Measurements from ENCODE around the gene KCNIP3.
"Not testable (repeated sequence)": the region's sequence is repeated elsewhere in the genome, so short reads cannot be mapped to it uniquely, and the experiment has no call there.

DNA sequence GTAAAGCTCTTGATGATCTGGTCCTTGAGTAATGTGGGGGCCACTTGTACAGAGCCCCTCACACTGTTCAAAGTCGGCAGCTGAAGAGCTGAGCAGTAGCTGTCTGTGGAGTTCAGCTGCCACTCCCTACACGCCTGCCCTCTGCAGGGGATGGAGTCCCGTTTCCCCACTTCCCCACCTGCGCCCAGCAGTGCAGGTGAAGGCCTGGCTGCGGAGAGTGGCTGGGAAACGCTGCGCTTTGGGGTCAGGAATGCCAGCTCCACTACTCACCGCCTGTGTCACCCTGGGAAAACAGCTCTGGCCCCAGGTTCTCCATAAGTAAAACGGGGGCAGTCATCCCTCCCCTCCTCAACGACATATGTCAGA lies 104.8 kb downstream of the KCNIP3 start:
- TF ChIP-seq, protein P1, sequence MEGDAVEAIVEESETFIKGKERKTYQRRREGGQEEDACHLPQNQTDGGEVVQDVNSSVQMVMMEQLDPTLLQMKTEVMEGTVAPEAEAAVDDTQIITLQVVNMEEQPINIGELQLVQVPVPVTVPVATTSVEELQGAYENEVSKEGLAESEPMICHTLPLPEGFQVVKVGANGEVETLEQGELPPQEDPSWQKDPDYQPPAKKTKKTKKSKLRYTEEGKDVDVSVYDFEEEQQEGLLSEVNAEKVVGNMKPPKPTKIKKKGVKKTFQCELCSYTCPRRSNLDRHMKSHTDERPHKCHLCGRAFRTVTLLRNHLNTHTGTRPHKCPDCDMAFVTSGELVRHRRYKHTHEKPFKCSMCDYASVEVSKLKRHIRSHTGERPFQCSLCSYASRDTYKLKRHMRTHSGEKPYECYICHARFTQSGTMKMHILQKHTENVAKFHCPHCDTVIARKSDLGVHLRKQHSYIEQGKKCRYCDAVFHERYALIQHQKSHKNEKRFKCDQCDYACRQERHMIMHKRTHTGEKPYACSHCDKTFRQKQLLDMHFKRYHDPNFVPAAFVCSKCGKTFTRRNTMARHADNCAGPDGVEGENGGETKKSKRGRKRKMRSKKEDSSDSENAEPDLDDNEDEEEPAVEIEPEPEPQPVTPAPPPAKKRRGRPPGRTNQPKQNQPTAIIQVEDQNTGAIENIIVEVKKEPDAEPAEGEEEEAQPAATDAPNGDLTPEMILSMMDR (IDR thresholded peaks at IDR 0.05), result not testable (repeated sequence)
- TF ChIP-seq GABPA (IDR thresholded peaks at IDR 0.05; ENCODE audit: low read depth); RCOR1 (IDR thresholded peaks at IDR 0.05; ENCODE audit: low read length); NRF1 (IDR thresholded peaks at IDR 0.05; ENCODE audit: low read depth, low read length); MXI1 (IDR thresholded peaks at IDR 0.05; ENCODE audit: low read depth, low read length); JUND (IDR thresholded peaks at IDR 0.05); SMC3 (IDR thresholded peaks at IDR 0.05; ENCODE audit: low read depth, low read length); POLR2AphosphoS5 (IDR thresholded peaks at IDR 0.05; ENCODE audit: low read depth, low read length); EP300 (IDR thresholded peaks at IDR 0.05; ENCODE audit: borderline replicate concordance in 1 of 2, low read depth in 1 of 2, low read length in 1 of 2); RXRA (IDR thresholded peaks at IDR 0.05; ENCODE audit: borderline replicate concordance, low read depth): not testable (repeated sequence)
- TF ChIP-seq, protein P2, sequence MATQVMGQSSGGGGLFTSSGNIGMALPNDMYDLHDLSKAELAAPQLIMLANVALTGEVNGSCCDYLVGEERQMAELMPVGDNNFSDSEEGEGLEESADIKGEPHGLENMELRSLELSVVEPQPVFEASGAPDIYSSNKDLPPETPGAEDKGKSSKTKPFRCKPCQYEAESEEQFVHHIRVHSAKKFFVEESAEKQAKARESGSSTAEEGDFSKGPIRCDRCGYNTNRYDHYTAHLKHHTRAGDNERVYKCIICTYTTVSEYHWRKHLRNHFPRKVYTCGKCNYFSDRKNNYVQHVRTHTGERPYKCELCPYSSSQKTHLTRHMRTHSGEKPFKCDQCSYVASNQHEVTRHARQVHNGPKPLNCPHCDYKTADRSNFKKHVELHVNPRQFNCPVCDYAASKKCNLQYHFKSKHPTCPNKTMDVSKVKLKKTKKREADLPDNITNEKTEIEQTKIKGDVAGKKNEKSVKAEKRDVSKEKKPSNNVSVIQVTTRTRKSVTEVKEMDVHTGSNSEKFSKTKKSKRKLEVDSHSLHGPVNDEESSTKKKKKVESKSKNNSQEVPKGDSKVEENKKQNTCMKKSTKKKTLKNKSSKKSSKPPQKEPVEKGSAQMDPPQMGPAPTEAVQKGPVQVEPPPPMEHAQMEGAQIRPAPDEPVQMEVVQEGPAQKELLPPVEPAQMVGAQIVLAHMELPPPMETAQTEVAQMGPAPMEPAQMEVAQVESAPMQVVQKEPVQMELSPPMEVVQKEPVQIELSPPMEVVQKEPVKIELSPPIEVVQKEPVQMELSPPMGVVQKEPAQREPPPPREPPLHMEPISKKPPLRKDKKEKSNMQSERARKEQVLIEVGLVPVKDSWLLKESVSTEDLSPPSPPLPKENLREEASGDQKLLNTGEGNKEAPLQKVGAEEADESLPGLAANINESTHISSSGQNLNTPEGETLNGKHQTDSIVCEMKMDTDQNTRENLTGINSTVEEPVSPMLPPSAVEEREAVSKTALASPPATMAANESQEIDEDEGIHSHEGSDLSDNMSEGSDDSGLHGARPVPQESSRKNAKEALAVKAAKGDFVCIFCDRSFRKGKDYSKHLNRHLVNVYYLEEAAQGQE (IDR thresholded peaks at IDR 0.05; ENCODE audit: low read depth, low read length), result not testable (repeated sequence)
- TF ChIP-seq, protein P3, sequence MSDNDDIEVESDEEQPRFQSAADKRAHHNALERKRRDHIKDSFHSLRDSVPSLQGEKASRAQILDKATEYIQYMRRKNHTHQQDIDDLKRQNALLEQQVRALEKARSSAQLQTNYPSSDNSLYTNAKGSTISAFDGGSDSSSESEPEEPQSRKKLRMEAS (IDR thresholded peaks at IDR 0.05; ENCODE audit: low read depth), result not testable (repeated sequence)
- TF ChIP-seq, protein P4, sequence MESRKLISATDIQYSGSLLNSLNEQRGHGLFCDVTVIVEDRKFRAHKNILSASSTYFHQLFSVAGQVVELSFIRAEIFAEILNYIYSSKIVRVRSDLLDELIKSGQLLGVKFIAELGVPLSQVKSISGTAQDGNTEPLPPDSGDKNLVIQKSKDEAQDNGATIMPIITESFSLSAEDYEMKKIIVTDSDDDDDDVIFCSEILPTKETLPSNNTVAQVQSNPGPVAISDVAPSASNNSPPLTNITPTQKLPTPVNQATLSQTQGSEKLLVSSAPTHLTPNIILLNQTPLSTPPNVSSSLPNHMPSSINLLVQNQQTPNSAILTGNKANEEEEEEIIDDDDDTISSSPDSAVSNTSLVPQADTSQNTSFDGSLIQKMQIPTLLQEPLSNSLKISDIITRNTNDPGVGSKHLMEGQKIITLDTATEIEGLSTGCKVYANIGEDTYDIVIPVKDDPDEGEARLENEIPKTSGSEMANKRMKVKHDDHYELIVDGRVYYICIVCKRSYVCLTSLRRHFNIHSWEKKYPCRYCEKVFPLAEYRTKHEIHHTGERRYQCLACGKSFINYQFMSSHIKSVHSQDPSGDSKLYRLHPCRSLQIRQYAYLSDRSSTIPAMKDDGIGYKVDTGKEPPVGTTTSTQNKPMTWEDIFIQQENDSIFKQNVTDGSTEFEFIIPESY (IDR thresholded peaks at IDR 0.05; ENCODE audit: borderline replicate concordance, low read depth), result not testable (repeated sequence)
- TF ChIP-seq, protein P5, sequence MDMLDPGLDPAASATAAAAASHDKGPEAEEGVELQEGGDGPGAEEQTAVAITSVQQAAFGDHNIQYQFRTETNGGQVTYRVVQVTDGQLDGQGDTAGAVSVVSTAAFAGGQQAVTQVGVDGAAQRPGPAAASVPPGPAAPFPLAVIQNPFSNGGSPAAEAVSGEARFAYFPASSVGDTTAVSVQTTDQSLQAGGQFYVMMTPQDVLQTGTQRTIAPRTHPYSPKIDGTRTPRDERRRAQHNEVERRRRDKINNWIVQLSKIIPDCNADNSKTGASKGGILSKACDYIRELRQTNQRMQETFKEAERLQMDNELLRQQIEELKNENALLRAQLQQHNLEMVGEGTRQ (IDR thresholded peaks at IDR 0.05; ENCODE audit: borderline replicate concordance, low read depth, low read length), result not testable (repeated sequence)
